ENCODE measurements around the gene CDC42EP5. TPM values are rescaled to one million over a fixed set of nuclear protein-coding genes. Genes with fewer than 3 reads are reported as not detected.
"Not testable (repeated sequence)": the region's sequence is repeated elsewhere in the genome, so short reads cannot be mapped to it uniquely, and the experiment has no call there.

CDC42EP5 gene
- total RNA-seq = 11.0 TPM
- long read RNA-seq, transcript CDC42EP5-201 (3 exons, 864 nt) = major isoform, 6 of 10 reads
- long read RNA-seq, partial matches to known transcripts = 4 of 10 reads
- long read RNA-seq, other reads (novel, unspliced or antisense) = 0 of 10 reads

GRCh38 chr19:54473071-54473891 is at the start of gene CDC42EP5:
Gene CDC42EP5 (minus strand): TSS chr19:54473296. CDS start chr19:54465547, 7,749 bp downstream.
- intact Hi-C loops (cut with micrococcal nuclease) = no loop called here
- ATAC-seq (peak; percentile 94), DNase-seq (peak; percentile 83)

GRCh38 chr19:54521860-54522513 is 48.9 kb upstream of the CDC42EP5 start:
- intact Hi-C loops (cut with micrococcal nuclease) = no loop called here
- ATAC-seq = no peak
- DNase-seq = no peak

- DNase-seq = no peak
- intact Hi-C loops (cut with micrococcal nuclease) = no loop called here
- ATAC-seq = no peak
Observed at GRCh38 chr19:54521022-54521859, 48.1 kb upstream of the CDC42EP5 start.

GRCh38 chr19:54518844-54519243 is 45.7 kb upstream of the CDC42EP5 start:
- intact Hi-C loops (cut with micrococcal nuclease) = no loop called here
- no peak for ATAC-seq
- DNase-seq = no peak

GRCh38 chr19:54517483-54517882 is 44.4 kb upstream of the CDC42EP5 start:
- DNase-seq (peak; percentile 55), ATAC-seq (no peak)
- intact Hi-C loops (cut with micrococcal nuclease) = no loop called here

- DNase-seq (no peak), ATAC-seq (no peak)
- intact Hi-C loops (cut with micrococcal nuclease) = no loop called here
Observed at GRCh38 chr19:54515156-54515555, 42.1 kb upstream of the CDC42EP5 start.

- ATAC-seq; intact Hi-C loops (cut with micrococcal nuclease); DNase-seq: not testable (repeated sequence)
Observed at GRCh38 chr19:54509200-54509940, 36.3 kb upstream of the CDC42EP5 start.

GRCh38 chr19:54508487-54508886 is 35.4 kb upstream of the CDC42EP5 start:
- DNase-seq; intact Hi-C loops (cut with micrococcal nuclease); ATAC-seq: not testable (repeated sequence)

GRCh38 chr19:54507824-54508223 is 34.7 kb upstream of the CDC42EP5 start:
- intact Hi-C loops (cut with micrococcal nuclease) = no loop called here
- DNase-seq = no peak
- no peak for ATAC-seq

GRCh38 chr19:54507038-54507717 is 34.1 kb upstream of the CDC42EP5 start:
- DNase-seq; intact Hi-C loops (cut with micrococcal nuclease); ATAC-seq: not testable (repeated sequence)

GRCh38 chr19:54506079-54506478 is 33.0 kb upstream of the CDC42EP5 start:
- ATAC-seq = no peak
- DNase-seq = no peak
- intact Hi-C loops (cut with micrococcal nuclease) = no loop called here

- DNase-seq; ATAC-seq; intact Hi-C loops (cut with micrococcal nuclease): not testable (repeated sequence)
Observed at GRCh38 chr19:54505542-54505941, 32.4 kb upstream of the CDC42EP5 start.

GRCh38 chr19:54502518-54503048 is 29.5 kb upstream of the CDC42EP5 start, which contains the start of gene LAIR2:
Gene LAIR2 (plus strand): TSS chr19:54502831. CDS start chr19:54502919, 88 bp downstream.
- no peak for DNase-seq
- ATAC-seq = no peak
- intact Hi-C loops (cut with micrococcal nuclease) = no loop called here

GRCh38 chr19:54498451-54498772 is 25.3 kb upstream of the CDC42EP5 start:
- ATAC-seq; DNase-seq; intact Hi-C loops (cut with micrococcal nuclease): not testable (repeated sequence)

- DNase-seq; ATAC-seq; intact Hi-C loops (cut with micrococcal nuclease): not testable (repeated sequence)
Observed at GRCh38 chr19:54497747-54498450, 24.8 kb upstream of the CDC42EP5 start.

- intact Hi-C loops (cut with micrococcal nuclease); ATAC-seq; DNase-seq: not testable (repeated sequence)
Observed at GRCh38 chr19:54495284-54495683, 22.2 kb upstream of the CDC42EP5 start.

- intact Hi-C loops (cut with micrococcal nuclease) = no loop called here
- ATAC-seq = no peak
- DNase-seq = no peak
Observed at GRCh38 chr19:54493967-54494585, 21.0 kb upstream of the CDC42EP5 start.

All from left ventricle myocardium superior (tissue), 1 donor.